Right kidney (tissue), 1 donor: ENCODE measurements around the gene FXYD1.

Experiments used
- DNase-seq: peaks from one replicate; pipeline ENCODE4 v3.0.0-alpha.2; 2016

FXYD1 gene

GRCh38 chr19:35162471-35163326, 24.1 kb downstream of the FXYD1 start:
- DNase-seq: no peak

- no peak for DNase-seq
These were observed 25.8 kb downstream of the FXYD1 start for GRCh38 chr19:35164418-35164817.

- no peak for DNase-seq
These were observed 26.8 kb downstream of the FXYD1 start for GRCh38 chr19:35165200-35166058.

- no peak for DNase-seq
These were observed 27.8 kb downstream of the FXYD1 start for GRCh38 chr19:35166100-35167063.

GRCh38 chr19:35167251-35168119, 28.9 kb downstream of the FXYD1 start:
- no peak for DNase-seq

- DNase-seq: no peak
These were observed 29.6 kb downstream of the FXYD1 start for GRCh38 chr19:35168196-35168595.

- DNase-seq: no peak
These were observed 30.8 kb downstream of the FXYD1 start for GRCh38 chr19:35169221-35169995.

GRCh38 chr19:35170359-35171061, 31.9 kb downstream of the FXYD1 start:
- no peak for DNase-seq

GRCh38 chr19:35171730-35172129, 33.1 kb downstream of the FXYD1 start:
- DNase-seq: no peak

GRCh38 chr19:35174226-35174625, 35.6 kb downstream of the FXYD1 start:
- DNase-seq: no peak

GRCh38 chr19:35176181-35176570, 37.6 kb downstream of the FXYD1 start:
- no peak for DNase-seq

- DNase-seq: no peak
These were observed 39.0 kb downstream of the FXYD1 start for GRCh38 chr19:35177377-35178274.

- DNase-seq: no peak
These were observed 40.1 kb downstream of the FXYD1 start for GRCh38 chr19:35178701-35179100.

GRCh38 chr19:35179830-35180229, 41.2 kb downstream of the FXYD1 start:
- DNase-seq: no peak

- no peak for DNase-seq
These were observed 42.8 kb downstream of the FXYD1 start for GRCh38 chr19:35181387-35181786.

GRCh38 chr19:35184267-35184666, 45.6 kb downstream of the FXYD1 start:
- no peak for DNase-seq

- no peak for DNase-seq
These were observed 46.3 kb downstream of the FXYD1 start for GRCh38 chr19:35184884-35185283.
